DMS114 treated with DMSO at 0.1 percent for 48 hours (cell line): Measurements from ENCODE around the gene MT1B.

ENCODE experiments used
- DNase-seq: peaks from one replicate; lab custom pipeline; 2025; ENCODE audit not compliant: unreplicated experiment; lab: John Stamatoyannopoulos, UW

Gene MT1B

GRCh38 chr16:56636616-56637413, 14.9 kb upstream of the MT1B start:
- no peak for DNase-seq

- peak; percentile 67 for DNase-seq
Observed at GRCh38 chr16:56637814-56638750, 13.6 kb upstream of the MT1B start, which contains the start of gene MT1A. TSS of gene MT1A (plus strand) at chr16:56638666. CDS start at chr16:56638739, 73 bp downstream.

GRCh38 chr16:56639045-56639444, 12.6 kb upstream of the MT1B start:
- no peak for DNase-seq

GRCh38 chr16:56640076-56640475, 11.6 kb upstream of the MT1B start:
- DNase-seq: no peak

- no peak for DNase-seq
Observed at GRCh38 chr16:56641166-56641565, 10.5 kb upstream of the MT1B start.

GRCh38 chr16:56643080-56643778, 8.5 kb upstream of the MT1B start:
- DNase-seq: no peak

GRCh38 chr16:56643833-56644232, 7.9 kb upstream of the MT1B start:
- no peak for DNase-seq

GRCh38 chr16:56645311-56645710, 6.4 kb upstream of the MT1B start:
- DNase-seq: no peak

- no peak for DNase-seq
Observed at GRCh38 chr16:56645838-56646237, 5.8 kb upstream of the MT1B start.

- DNase-seq: no peak
Observed at GRCh38 chr16:56647641-56648431, 3.9 kb upstream of the MT1B start.

GRCh38 chr16:56649271-56649670, 2.4 kb upstream of the MT1B start:
- DNase-seq: no peak

- DNase-seq: no peak
Observed at GRCh38 chr16:56649820-56650219, 1.9 kb upstream of the MT1B start.

- no peak for DNase-seq
Observed at GRCh38 chr16:56652600-56652999, 914 bp downstream of the MT1B start.

GRCh38 chr16:56653218-56653617, 1.5 kb downstream of the MT1B start:
- DNase-seq: no peak

- peak; percentile 53 for DNase-seq
Observed at GRCh38 chr16:56657555-56658326, 6.1 kb downstream of the MT1B start, which contains the start of gene MT1F. TSS of gene MT1F (plus strand) at chr16:56657959. CDS start at chr16:56658059, 100 bp downstream.

- no peak for DNase-seq
Observed at GRCh38 chr16:56658327-56658875, 6.7 kb downstream of the MT1B start.

- no peak for DNase-seq
Observed at GRCh38 chr16:56662357-56663354, 11.0 kb downstream of the MT1B start.

- DNase-seq: no peak
Observed at GRCh38 chr16:56664506-56664905, 12.8 kb downstream of the MT1B start.
